Measurements from ENCODE around the gene ACAA2.

DNA sequence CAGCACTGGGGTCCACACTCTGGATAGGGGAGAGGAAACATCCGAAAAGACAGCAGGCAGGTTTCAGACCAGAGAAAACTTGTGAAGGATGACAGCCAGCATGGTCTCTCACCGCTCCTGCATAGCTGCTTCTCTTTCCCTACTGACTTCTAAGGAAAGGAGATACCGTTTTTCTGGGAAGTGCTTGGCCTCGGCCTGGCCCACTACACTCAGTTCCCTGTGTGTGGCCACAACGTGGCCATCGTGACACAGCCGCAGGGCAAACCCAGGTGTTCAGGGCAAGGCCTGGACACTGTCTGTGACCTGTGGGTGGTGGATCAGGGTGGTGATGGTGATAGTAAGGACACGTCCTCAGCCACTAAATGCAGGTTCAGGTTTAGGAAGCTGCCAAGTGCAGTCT lies 34.2 kb upstream of the ACAA2 start:
- TF ChIP-seq POLR2AphosphoS5 (IDR thresholded peaks at IDR 0.05; ENCODE audit: low read depth, low read length), result no peak
- no peak for TF ChIP-seq MAX (IDR thresholded peaks at IDR 0.05; ENCODE audit: low read depth)
- TF ChIP-seq CTCF (IDR thresholded peaks at IDR 0.05), result no peak
- no peak for TF ChIP-seq NRF1 (IDR thresholded peaks at IDR 0.05; ENCODE audit: low read depth, low read length)
- no peak for TF ChIP-seq SMC3 (IDR thresholded peaks at IDR 0.05; ENCODE audit: low read depth, low read length)
- TF ChIP-seq USF2 (IDR thresholded peaks at IDR 0.05; ENCODE audit: borderline replicate concordance, low read depth, low read length), result no peak
- no peak for TF ChIP-seq ELF1 (IDR thresholded peaks at IDR 0.05)
- no peak for TF ChIP-seq FOXJ3 (CRISPR knock-in tag; IDR thresholded peaks at IDR 0.05)
- no peak for TF ChIP-seq RAD21 (IDR thresholded peaks at IDR 0.05; ENCODE audit: low read length)
- no peak for TF ChIP-seq TEAD4 (IDR thresholded peaks at IDR 0.05; ENCODE audit: borderline replicate concordance, insufficient read depth)

Data from SK-N-SH (cell line).